NCI-H345 (cell line): ENCODE measurements around the gene CYB561D2.
"Not testable (repeated sequence)": the region's sequence is repeated elsewhere in the genome, so short reads cannot be mapped to it uniquely, and the experiment has no call there.

Experiments used
- DNase-seq: peaks from one replicate; lab custom pipeline; 2025; lab: John Stamatoyannopoulos, UW

The CYB561D2 gene, protein sequence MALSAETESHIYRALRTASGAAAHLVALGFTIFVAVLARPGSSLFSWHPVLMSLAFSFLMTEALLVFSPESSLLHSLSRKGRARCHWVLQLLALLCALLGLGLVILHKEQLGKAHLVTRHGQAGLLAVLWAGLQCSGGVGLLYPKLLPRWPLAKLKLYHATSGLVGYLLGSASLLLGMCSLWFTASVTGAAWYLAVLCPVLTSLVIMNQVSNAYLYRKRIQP

DNA sequence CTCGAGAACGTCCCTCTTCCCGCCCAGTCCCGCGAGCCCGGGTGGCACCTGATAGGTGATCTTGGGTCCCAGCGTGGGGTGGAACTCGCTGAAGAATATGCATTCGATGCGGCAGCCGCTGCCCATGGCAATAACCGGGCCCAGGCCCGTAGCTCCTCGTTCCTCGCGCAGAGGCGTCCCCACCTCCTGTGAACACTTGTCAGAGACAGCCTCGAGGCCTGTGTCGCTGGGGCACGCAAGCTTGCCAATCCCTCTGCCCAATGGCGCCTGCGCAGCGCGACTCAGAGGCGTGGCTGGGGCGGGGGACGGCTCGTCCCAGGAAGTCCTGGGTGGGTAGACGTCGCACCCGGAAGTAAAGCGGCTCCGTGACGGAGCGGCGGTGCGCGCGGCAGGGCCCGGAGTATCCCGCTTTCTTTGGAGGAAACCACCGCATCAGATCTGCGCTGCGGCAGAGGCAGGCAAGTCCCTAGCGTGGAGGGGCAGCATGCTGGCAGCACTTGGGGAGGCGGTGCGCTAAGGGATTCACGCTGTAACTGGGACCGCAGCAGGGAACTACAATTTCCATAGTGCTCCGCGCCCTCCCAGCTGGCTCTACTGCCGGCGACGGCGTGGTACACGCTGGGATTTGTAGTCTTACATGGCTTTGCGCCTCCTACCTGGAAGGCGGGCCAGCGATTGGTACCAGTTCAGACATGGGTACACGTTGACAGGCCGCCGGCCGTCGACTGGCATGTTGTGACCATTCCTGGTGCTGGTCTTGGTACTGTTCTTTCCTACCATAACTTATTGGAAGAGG is at the start of gene CYB561D2, which contains the start of gene NPRL2:
TSS of gene CYB561D2 (plus strand) at position 336 of the 796 bp plus-strand sequence. CDS start 572 bp downstream, outside the sequence.
TSS of gene NPRL2 (minus strand) at position 249 of the 796 bp plus-strand sequence. CDS start at position 126, 123 bp downstream.
- DNase-seq = peak; percentile 92

- DNase-seq = no peak
These were observed 48.3 kb upstream of the CYB561D2 start for GRCh38 chr3:50302095-50303012.

GRCh38 chr3:50303013-50303815 is 47.4 kb upstream of the CYB561D2 start, which contains the start of gene HYAL1:
TSS of gene HYAL1 (minus strand) at chr3:50303574. CDS start at chr3:50302956, 618 bp downstream.
- DNase-seq = no peak

DNA sequence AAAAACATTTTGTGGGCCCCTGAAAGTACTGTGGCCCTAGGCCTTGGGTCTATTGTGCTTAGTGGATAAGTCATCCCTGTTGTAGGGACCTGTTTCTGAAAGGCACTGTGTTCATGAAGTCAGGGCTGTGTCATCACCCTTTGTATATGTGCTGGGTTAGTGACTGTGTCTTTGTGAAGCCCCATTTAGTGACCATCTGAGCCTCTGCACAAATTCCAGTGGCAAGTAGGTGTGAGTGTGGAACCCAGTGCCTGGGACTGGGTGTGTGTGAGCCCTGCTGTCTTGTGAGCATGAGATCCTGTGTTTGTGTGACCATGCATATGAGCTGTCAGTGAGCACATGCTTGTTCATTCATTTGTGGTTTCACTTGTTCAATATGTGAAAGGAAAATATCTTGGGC is 46.1 kb upstream of the CYB561D2 start:
- DNase-seq = no peak

- not testable (repeated sequence) for DNase-seq
These were observed 38.6 kb upstream of the CYB561D2 start for GRCh38 chr3:50312041-50312440.

DNA sequence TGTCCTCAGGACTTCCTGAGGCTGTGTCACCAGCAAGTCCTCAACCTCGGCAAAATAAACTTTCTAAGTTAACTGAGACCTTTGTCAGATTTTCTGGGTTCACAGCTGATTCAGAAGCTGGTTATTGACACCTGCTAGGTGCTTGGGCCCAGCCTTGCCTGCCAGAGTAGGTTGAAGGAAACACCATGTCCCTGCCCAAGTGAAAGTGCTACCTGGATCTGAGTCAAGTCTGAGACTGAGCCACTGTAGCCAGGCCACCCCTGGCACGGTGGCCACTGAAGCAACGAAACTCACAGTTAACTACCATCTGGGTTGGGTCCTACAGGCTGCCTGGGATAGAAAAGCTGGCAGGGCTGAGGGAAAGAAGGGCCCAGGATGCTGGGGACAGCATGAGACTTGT is 36.3 kb upstream of the CYB561D2 start:
- DNase-seq = no peak

- no peak for DNase-seq
These were observed 35.8 kb upstream of the CYB561D2 start for GRCh38 chr3:50314816-50315215.

- no peak for DNase-seq
These were observed 33.9 kb upstream of the CYB561D2 start for GRCh38 chr3:50316657-50317242.

GRCh38 chr3:50317300-50317699 is 33.4 kb upstream of the CYB561D2 start:
- no peak for DNase-seq

DNA sequence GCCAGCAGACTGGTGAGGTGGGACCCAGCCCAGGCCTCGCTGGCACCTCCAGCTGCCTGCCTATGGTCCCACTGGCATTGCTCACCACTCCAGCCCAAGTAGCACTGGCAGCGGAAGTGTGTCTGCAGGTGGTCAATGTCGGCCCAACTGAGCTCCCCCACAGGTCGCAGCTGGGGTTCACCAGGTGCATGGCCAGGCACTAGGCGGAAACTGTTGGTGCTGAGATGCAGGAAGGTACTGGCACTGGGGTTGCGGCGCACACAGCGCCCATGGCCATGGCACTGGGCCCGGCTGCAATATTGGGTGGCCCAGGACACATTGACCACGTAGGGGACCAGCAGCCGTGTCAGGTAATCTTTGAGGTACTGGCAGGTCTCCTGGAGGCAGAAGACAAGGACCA is 32.5 kb upstream of the CYB561D2 start:
- no peak for DNase-seq

- DNase-seq = no peak
These were observed 32.0 kb upstream of the CYB561D2 start for GRCh38 chr3:50318615-50319014.

DNA sequence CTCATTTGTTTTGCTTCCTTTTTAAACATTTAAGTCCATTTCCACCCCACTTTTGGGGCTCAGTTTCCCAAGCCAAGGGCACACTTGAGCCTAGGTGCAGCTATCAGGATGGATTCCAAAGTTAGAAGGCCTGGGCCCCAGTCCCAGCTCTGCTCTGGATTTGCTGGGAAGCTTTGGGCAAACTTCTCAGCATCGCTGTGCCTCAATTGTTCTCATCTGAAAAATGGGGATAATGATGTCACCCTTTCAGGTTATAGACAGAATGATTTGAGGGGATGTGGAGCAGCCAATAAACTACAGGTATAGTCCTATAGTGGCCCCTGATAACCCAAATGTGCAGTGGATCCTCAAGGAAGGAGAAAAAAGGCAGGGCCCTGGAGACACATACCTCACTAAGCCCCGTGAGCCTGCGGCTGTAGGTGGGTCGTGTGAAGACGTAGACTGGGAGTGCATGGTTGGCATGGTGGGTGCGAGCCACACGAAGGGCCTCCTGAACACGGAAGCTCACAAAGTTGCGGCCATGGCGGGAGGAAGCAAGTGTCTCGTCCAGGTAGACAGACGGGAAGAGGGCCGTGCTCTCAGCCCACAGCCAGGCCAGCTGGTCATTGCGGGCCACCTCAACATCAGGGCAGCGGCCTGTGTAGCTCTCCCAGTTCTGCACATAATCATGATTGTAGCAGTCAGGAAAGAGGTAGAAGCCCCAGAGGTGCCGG is 31.3 kb upstream of the CYB561D2 start:
- DNase-seq = no peak

DNA sequence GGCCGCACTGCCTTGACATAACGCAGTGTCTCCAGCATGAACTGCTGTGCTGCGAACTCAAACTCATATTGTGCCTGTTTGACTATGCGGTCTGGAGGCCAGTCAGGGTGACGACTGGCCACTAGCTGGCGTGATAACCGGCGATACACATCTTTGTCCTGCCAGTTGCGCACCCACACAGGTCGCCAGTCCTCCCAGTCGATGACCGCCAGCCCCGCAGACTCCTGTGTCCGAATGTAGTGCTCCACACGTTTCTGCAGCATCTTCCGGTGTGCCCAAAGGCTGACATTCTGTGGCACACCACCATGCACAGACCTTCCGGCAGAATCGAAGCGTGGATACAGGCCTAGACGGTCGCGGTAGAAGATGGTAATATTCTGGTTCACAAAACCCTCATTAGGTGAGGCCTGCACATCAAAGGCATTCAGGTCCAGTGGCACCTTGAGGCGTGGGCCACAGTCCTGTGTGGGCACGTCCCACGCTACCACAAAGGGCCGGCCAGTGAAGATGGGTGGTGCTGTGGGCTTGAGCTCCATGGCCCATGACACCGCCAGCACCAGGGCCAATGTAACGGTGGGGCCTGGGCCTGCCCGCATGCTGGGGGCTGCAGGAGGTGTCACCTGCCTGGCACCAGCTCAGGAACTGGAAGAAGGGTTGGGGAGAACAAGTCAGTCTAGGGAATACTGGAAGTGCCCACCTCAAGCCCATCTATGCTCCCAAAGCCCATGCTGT is 30.6 kb upstream of the CYB561D2 start:
- no peak for DNase-seq

GRCh38 chr3:50320853-50321335 is 29.8 kb upstream of the CYB561D2 start:
- DNase-seq = peak; percentile 77

GRCh38 chr3:50321336-50322114 is 29.1 kb upstream of the CYB561D2 start:
- peak; percentile 77 for DNase-seq

GRCh38 chr3:50322115-50322385 is 28.6 kb upstream of the CYB561D2 start:
- no peak for DNase-seq

DNA sequence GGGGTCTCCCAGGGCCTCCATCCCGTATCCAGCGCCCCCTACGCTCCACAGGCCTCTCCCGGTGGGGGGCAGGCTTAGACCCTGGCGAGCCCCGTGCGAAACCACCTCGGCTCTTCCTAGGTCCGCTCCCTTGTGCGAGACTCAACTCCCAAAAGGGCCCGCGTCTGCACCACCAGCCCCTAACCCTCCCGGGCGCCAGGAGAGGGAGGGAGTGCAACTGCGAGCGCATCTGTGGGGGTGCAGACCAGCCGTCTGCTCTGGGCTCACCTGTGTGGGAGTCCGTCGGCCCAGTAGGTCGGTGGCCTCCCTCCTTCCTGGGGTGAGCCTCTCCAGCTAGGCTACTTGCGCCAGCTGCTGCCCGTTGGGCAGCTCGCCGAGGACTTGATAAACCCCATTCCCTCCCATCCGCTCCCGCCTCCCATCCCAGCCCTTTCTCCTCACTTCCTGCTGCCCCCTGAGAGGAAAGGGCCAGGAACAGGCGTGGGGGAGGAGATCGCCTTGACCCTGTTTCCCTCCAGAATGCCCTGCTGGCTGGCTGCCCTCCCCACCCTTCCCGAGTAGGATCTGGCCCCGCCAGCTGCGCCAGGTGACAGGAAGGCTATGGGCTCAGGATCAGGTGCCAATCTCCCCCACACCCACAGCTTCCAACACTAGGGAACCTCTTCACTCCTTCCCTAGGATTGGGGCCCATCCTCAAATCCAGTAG is 28.1 kb upstream of the CYB561D2 start, which contains the start of gene HYAL2:
TSS of gene HYAL2 (minus strand) at position 360 of the 706 bp plus-strand sequence. CDS start 2,256 bp downstream, outside the sequence.
- DNase-seq = no peak

DNA sequence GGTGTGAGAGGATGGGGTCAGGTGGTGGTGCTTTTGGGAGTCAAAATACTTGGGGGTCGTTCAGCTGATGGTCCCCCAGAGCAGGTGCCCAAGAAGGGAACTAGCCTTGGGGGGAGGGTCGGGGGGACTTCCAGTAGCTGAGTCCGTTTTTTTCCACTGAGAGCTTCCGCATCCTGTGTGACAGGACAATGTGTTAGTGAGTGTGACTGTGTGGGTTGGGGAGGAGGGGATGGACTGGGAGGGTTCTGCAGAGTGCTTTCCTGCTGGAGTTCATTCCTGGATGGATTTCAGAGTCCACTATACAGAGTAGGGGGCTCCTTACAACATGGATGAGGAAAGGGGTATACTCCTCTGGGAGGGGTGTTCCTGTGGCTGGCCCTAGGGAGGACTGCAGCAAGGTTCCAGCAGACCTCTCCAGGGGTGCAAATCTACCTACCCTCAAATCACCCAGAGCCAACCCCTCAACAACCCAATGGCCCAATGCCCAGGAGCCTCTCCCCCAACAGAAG is 27.5 kb upstream of the CYB561D2 start:
- DNase-seq = no peak
